Cardiac fibroblast (primary cell): Measurements from ENCODE around the gene PTGES2.

ENCODE experiments used
- DNase-seq, 2 donors: peaks; one replicate each; pipeline versions ENCODE4 v3.0.0 to v3.0.0-alpha.2; 2010; ENCODE audit warnings: low read depth in 2 of 2
- H3K4me3 ChIP-seq, 2 donors: replicated peaks in 1 of 2; 1 replicate in 1 of 2; 2 replicates in 1 of 2; pipeline ENCODE4 v1.5.1; 2011; ENCODE audit warnings: low read depth in 2 of 2, low read length in 2 of 2, mild to moderate bottlenecking in 2 of 2, moderate library complexity in 1 of 2
- CTCF ChIP-seq: IDR thresholded peaks from one replicate; pipeline ENCODE4 v1.5.1; 2011; ENCODE audit warnings: low read depth, mild to moderate bottlenecking, low read length, inconsistent platforms

The PTGES2 gene

DNA sequence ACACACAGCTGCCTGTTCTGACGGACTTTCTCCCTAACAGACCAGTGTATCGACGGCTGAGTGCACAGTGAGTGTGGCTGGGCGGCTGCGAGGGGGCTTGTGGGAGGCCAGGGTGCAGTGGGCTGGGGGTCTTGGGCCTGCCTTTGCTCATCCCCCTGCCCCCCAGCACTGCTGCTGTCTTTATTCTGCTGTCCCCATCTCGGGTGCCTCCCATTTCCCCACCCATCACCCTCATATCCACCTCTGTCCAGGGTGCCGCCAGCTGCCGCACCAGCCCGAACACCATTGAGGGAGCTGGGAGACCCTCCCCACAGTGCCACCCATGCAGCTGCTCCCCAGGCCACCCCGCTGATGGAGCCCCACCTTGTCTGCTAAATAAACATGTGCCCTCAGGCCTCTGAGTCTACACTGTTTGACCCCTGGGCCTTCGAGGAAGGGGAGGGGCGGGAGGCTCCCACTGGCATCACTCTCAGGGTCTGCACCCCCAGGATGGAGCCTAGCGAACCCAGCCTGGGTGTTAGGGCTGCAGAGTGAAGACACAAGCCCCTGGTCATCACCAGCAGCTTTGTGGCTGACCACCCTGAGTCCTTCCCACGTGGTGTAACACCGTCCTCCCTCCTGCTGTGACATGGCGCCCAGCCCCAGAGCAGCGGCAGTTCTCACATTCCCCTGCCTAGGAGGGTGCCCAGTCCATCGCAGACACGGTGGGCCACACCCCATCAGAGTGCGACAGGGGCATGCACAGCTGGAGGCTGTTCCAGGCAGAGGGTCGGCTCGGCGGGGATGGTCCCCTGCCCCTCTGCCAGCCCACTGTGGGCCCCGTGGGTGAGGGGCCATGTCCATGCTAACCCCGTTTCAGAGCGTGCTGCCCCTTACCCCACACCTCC is 25.8 kb upstream of the PTGES2 start:
- TF ChIP-seq CTCF: no peak
- no peak for DNase-seq
- no peak overlapping the region for H3K4me3 ChIP-seq

DNA sequence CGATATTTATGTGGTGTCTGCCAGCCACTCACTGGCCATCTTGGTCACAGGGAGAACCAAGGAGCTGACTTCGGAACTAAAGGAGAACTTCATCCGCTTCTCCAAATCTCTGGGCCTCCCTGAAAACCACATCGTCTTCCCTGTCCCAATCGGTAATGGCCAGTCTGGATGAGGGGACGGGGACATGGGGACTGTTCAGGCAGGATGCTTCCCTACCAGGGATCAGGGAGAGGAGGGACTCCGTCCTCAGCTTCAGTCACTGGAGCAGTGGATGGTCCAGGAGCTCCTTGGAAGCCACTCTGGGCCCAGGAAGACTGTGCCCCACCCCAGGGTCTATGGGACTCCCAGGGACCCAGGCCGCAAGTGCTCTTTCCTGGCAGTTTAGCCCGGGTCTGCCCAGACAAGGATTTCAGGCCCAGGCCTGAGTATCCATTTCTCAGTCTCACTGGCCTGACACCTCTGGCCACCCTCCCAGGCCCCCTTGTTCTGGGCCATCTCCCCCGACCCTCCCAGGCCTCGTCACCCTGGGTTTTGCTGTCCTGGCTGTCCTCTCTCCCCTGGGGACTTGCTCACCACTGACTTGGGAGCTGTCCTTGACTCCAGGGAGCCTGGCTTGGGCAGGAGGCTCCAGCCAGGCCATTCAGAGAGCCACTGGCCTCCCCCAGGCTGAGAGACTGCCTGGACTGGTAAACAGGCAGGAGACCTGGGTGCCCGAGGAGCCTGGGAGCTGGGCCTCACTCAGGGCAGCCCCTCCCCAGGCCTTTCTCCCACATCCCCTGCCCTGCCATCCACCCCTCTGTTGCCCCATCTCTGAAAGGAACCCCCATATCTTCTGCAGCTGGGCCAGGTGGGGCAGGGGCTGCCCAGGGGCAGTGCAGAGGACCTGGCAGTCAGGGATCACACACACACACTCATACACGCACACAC is 24.9 kb upstream of the PTGES2 start:
- no peak for DNase-seq
- no peak overlapping the region for H3K4me3 ChIP-seq
- TF ChIP-seq CTCF: no peak

- TF ChIP-seq CTCF: no peak
- H3K4me3 ChIP-seq: no peak overlapping the region
- DNase-seq: no peak
These were observed 24.0 kb upstream of the PTGES2 start for GRCh38 chr9:128151309-128152132.

- DNase-seq: no peak
- H3K4me3 ChIP-seq: no peak overlapping the region
- TF ChIP-seq CTCF: no peak
These were observed 23.2 kb upstream of the PTGES2 start for GRCh38 chr9:128150594-128151308.

DNA sequence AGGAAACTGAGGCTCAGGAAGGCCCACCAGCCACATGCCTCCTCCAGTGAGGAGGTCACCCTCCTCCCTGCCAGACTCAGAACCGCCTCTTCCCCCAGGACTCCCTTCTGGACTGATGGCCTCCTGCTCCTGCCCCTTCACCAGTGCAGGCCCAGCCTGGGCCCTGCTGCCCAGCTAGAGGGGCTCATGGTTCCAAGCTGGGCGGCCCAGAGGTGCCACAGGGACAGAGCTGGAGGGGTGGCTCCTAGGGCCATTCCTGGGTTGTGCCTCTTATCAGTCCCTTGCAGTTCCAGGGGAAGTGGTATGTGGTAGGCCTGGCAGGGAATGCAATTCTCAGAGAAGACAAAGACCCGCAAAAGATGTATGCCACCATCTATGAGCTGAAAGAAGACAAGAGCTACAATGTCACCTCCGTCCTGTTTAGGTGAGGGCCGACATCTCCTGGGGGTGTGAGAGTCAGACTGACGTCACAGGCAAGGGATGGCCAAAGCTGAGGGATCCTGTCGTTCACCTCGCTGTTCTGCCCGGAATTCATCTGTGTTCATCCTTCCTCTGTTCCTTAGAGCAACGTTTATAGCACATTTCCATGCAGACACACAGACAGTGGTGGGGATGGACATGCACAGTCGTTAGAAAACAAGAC is 22.5 kb upstream of the PTGES2 start:
- no peak for DNase-seq

More for the DNA sequence above, 22.5 kb upstream of the PTGES2 start:
- H3K4me3 ChIP-seq: no peak overlapping the region
- no peak for TF ChIP-seq CTCF
